GM12872 (cell line): Measurements from ENCODE around the gene OR10P1.
A peak's percentile ranks its signal among the peaks of the same experiment; 100 is the strongest.

ENCODE experiments used
- CTCF ChIP-seq: IDR thresholded peaks from 3 replicates; pipeline ENCODE4 v1.5.1; 2011; ENCODE audit warnings: low read depth, mild to moderate bottlenecking, low read length, moderate library complexity; ENCODE audit not compliant: insufficient read depth

Gene OR10P1

GRCh38 chr12:55636853-55637252, at the start of gene OR10P1:
TSS of gene OR10P1 (plus strand) at chr12:55636892. CDS start at chr12:55636892, 0 bp downstream.
- TF ChIP-seq CTCF: no peak

- no peak for TF ChIP-seq CTCF
Observed at GRCh38 chr12:55607821-55608594, 28.7 kb upstream of the OR10P1 start.

- TF ChIP-seq CTCF: no peak
Observed at GRCh38 chr12:55610598-55610997, 26.1 kb upstream of the OR10P1 start.

GRCh38 chr12:55612646-55613045, 24.0 kb upstream of the OR10P1 start:
- no peak for TF ChIP-seq CTCF

- no peak for TF ChIP-seq CTCF
Observed at GRCh38 chr12:55614764-55615163, 21.9 kb upstream of the OR10P1 start.

GRCh38 chr12:55619354-55620138, 17.1 kb upstream of the OR10P1 start:
- TF ChIP-seq CTCF: peak; percentile 57

- no peak for TF ChIP-seq CTCF
Observed at GRCh38 chr12:55624056-55624455, 12.6 kb upstream of the OR10P1 start.
